Measurements from ENCODE around the gene IGF2BP3.

Gene IGF2BP3

GRCh38 chr7:23294549-23295400 is 175.5 kb downstream of the IGF2BP3 start:
- DNase-seq (ENCODE audit: low spot score): no peak

GRCh38 chr7:23293500-23294073 is 176.7 kb downstream of the IGF2BP3 start:
- DNase-seq (ENCODE audit: low spot score): no peak

DNA sequence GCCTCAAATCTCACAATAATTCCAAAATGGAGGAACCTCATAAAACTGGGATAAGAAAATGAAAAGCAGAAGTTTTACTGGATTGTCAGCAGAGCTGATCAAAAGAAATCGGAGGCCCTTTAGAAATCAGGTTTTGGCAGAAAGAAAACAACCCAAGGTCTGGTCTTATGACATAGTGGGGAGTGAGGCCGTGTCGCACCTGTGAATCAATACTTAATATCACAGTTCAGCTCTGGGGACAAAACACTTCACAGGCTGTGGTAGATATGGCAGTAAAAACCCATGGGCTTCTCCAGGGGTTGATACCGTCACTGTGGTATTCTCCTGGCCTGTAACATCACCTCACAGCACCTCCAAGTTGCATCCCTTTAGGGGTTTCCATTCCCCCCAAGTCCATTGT is 177.7 kb downstream of the IGF2BP3 start:
- DNase-seq (ENCODE audit: low spot score): no peak

GRCh38 chr7:23291957-23292560 is 178.2 kb downstream of the IGF2BP3 start:
- no peak for DNase-seq (ENCODE audit: low spot score)

DNA sequence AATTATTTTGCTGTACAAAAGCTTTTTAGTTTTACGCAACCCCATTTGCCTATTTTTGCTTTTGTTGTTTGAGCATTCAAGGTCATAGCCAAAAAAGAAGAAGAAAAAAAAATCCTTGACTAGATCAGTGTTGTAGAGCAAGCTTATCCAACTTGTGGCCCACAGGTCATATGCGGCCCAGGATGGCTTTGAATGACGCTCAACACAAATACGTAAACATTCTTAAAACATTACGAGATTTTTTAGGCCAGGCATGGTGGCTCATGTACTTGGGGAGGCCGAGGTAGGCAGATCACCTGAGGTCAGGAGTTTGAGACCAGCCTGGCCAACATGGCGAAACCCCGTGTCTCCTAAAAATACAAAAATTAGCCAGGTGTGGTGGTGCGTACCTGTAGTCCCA is 179.3 kb downstream of the IGF2BP3 start:
- DNase-seq (ENCODE audit: low spot score): no peak

DNA sequence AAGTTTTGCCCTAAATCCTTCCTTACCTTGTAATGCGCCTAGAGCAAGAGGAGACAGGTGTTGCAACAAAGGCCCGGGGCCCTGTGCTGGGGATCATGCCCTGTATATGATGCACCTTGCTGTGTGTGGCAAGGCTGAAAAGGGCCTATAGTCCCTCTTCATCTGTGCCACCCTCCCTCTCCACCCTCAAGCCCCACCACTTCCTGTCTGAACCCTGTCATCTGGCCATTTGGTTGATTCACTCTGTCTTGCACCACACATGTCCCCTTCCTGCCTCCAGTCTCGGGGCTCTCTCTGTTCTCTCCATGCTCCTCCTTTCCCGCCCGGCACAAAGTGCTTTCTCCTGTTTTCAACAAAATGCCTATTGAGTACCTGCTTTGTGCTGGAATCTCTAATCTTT is 182.7 kb downstream of the IGF2BP3 start:
- DNase-seq (ENCODE audit: low spot score): no peak

DNA sequence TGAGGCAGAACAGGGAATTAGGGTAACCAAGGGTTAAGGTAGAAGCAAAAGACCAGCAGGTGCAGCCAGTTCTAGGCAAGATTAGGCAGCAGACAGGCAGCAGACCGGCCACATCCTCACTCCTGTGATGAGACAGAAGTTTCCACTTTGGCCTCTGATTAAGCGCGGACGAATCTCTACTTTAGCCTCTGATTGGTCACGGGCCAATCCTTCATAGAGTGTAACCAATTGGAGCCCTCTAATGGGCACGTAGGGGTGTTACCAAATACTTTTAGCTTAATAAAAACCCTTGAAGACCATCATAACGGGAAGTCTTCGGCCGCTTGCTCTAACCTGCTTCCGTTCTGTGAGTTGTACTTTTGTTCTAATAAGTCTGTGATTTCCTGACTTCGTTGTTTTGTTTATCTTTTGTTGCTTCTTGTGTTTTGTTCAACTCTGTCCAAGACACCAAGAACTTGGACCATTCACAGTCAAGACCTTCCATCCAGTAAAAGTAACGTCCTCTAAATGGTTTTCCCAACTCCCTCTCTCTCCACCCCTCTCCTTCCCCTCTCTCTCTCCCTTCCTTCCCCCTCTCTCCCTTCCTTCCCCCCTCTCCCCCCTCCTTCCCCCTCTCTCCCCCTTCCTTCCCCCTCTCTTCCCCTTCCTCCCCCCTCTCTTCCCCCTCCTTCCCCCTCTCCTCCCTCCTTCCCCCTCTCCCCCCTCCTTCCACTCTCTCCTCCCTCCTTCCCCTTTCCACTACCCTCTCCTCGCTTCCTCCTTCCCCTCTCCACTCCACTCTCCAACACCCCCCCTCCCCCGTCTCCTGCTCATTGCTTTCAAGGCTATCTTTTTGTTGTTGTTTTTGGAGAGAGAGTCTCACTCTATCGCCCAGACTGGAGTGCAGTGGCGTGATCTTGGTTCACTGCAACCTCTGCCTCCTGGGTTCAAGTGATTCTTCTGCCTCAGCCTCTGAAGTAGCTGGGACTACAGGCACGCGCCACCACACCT is 184.3 kb downstream of the IGF2BP3 start:
- no peak for DNase-seq (ENCODE audit: low spot score)

GRCh38 chr7:23284871-23285270 is 185.4 kb downstream of the IGF2BP3 start:
- no peak for DNase-seq (ENCODE audit: low spot score)

DNA sequence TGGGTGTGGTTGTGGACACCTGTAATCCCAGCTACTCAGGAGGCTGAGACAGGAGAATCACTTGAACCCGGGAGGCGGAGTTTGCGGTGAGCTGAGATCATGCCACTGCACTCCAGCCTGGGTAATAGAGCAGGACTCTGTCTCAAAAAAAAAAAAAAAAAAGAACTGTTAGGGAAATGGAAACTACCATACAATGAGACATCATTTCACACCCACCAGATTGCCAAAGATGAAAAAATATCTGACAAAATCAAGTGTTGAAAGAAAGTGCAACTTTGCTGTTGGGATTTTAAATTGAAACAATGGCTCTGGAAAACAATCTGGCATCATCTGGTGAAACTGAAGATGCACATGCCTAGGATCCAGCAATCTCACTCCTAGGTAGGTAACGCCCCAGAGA is 187.2 kb downstream of the IGF2BP3 start:
- no peak for DNase-seq (ENCODE audit: low spot score)

DNA sequence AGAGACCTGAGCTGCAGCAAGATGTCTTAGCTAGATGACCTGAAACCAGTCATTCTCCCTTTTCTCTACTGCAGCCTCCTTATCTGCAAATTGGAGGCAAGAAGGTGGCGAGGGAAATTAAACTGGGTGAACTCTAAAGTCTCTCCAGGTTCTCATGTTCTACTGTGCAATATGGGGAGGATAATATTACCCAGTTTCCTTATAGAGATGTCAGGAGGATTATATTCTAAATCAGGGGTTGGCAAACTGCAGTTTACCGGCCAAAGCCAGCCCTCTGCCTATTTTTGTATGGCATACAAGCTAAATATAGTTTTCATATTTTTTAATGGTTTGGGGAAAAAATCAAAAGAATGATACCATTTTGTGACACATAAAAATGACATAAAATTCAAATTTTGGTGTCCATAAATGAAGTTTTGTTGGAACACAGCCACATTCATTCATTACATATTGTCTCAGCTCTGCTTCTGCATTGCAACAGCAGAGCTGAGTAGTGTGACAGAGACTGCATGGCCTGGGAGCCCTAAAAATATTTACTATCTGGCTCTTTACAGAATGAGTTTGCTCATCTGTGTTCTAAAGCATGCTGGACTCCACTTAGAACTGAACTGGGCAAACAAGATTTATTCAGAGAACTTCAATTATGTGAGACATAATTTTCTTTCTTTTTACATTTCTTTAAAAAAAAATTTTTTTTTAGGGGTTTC is 190.3 kb downstream of the IGF2BP3 start:
- DNase-seq (ENCODE audit: low spot score): no peak

GRCh38 chr7:23277359-23277989 is 192.8 kb downstream of the IGF2BP3 start:
- DNase-seq (ENCODE audit: low spot score): peak; percentile 60

- no peak for DNase-seq (ENCODE audit: low spot score)
These were observed 193.3 kb downstream of the IGF2BP3 start for GRCh38 chr7:23276947-23277346.

GRCh38 chr7:23276376-23276775 is 193.9 kb downstream of the IGF2BP3 start:
- DNase-seq (ENCODE audit: low spot score): no peak

GRCh38 chr7:23275912-23276311 is 194.4 kb downstream of the IGF2BP3 start:
- no peak for DNase-seq (ENCODE audit: low spot score)

- DNase-seq (ENCODE audit: low spot score): peak; percentile 84
These were observed 197.1 kb downstream of the IGF2BP3 start for GRCh38 chr7:23273141-23273599.

GRCh38 chr7:23272275-23272674 is 198.0 kb downstream of the IGF2BP3 start:
- DNase-seq (ENCODE audit: low spot score): no peak

DNA sequence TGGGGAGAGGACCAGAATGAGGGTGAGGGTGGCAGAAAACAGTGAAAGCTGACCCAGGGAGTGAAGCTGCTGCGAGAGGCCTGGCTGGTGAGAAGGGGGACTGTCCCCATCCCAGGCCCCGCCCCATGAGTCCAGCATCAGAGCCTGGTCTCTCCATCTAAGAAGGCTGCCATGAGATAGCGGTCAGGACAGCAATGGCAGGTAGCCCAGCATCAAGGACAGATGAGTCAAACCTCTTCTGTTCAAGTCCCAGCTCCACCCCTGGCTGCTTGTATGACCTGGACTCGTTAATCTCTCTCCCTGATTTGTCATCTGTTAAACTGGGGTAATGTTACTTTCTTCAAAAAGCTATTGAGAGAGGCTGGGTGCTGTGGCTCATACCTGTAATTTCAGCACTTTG is 201.5 kb downstream of the IGF2BP3 start:
- DNase-seq (ENCODE audit: low spot score): no peak

DNA sequence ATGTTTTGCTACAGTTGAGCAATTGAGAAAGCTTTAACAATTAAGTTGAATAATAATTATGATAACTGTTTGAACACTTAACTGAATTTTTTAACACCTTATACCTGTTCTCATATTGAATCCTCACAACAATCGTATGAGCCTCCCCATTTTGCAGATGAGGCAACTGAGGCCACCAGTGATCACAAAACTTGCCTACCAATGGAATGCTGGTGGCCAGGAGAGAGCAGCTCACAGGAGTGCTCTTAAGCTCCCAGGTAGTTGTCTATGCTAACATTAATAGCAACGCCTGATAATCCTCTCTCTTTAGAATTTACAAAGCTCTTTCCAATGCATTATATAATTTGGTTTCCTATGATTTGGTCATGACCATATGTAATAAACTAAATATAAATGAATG is 202.1 kb downstream of the IGF2BP3 start:
- DNase-seq (ENCODE audit: low spot score): no peak

DNA sequence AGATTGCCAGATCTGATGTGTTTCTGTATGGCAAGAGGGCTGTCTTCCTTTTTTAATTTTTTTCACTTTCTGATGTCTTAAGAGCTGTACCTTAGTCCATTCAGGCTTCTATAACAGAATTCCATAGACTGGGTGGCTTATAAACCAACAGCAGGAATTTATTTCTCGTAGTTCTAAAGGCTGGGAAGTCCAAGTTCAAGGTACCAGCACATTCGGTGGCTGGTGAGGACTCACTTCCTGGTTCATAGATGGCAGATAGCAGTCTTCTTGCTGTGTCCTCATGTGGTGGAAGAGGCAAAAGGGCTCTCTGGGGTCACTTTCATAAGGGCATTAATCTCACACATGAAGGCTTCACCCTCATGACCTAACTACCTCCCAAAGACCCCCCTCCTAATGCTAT is 202.9 kb downstream of the IGF2BP3 start:
- no peak for DNase-seq (ENCODE audit: low spot score)

DNA sequence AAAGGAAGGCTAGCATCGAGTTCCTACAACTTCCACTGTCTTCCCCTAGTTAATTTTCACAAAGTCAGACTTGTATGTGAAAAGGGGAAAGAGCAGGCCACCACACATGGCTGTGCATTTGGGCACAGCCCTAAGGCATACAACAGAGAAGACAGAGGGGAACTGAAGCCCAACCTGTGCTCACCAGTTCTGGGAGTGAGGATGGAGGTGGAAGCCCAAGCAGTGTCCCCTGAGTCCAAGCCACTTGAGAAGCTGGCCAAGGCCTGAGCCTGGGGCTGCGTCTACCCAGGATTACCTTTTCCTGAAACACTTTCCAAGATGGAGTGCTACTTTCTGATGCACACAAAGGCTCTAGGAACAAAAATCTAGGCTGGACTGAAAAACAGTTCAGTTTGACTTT is 203.4 kb downstream of the IGF2BP3 start:
- no peak for DNase-seq (ENCODE audit: low spot score)

DNA sequence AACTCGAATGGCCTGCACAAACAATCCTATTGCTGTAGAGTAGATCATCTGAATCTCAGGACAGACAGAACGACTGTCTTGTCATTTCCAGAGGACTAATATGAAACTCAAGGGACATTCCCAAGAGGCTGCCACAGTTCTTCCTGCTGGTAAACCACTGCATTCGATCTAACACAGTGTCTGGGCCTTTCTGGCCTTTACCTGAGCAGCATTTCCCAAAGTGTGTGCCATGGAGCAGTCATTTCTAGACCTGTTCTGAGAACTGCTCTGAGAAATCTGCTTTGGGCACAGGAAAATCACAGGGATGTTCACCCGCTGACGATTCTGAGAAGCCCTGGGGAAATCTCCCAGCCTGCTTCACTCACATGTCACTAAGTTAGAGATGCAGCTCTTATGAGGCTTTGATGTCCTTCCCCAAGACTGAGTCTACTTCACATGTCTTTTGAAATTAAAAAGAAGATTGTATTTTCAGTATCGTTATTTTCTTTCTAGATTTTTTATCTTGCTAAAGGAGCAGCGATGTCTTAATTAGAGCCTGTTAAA is 205.3 kb downstream of the IGF2BP3 start:
- DNase-seq (ENCODE audit: low spot score): no peak
